ENCODE results near the gene FOSB.
"Not testable (repeated sequence)": the region's sequence is repeated elsewhere in the genome, so short reads cannot be mapped to it uniquely, and the experiment has no call there.

The FOSB gene

GRCh38 chr19:45423033-45423588, 44.7 kb upstream of the FOSB start:
- H3K4me3 ChIP-seq (ENCODE audit: low read length), result peak overlapping the region; percentile 91
- no peak for DNase-seq (ENCODE audit: low read depth)
- no peak for TF ChIP-seq CTCF (conservative IDR thresholded peaks at IDR 0.05; ENCODE audit: low read length)

DNA sequence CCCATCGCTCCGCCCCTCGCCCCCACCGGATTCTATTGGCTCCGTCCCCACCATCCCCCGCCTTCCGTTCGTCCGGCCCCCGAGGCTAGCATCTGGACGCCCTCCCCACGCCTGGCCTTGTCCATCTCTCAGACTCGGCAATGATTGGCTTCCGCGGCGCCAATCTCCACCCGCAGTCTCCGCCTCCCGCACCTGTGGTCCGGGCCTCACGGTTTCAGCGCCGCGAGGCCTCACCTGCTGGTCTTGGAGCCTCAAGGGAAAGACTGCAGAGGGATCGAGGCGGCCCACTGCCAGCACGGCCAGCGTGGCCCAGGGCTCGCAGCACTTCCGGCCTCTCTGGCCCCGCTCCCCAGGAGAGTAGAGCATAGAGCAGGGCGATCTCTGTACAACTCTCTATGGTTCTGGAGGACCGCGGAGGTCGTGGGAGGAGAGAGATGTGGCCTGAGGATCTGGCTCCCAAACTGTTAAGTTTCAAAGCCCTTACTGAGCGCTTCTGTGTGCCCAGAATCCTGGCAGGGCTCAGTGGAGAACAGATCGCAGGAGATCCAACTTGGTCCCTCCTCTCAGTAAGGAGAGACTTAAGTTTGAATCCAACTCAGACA, 44.1 kb upstream of the FOSB start, which contains the start of gene ERCC1:
Gene ERCC1 (minus strand): TSS at position 329 of the 602 bp plus-strand sequence. CDS start 543 bp downstream, outside the sequence.
- H3K4me3 ChIP-seq (ENCODE audit: low read length), result peak within 1 kb of the TSS; percentile 91
- TF ChIP-seq CTCF (conservative IDR thresholded peaks at IDR 0.05; ENCODE audit: low read length), result no peak
- DNase-seq (ENCODE audit: low read depth), result peak; percentile 95

- TF ChIP-seq CTCF (conservative IDR thresholded peaks at IDR 0.05; ENCODE audit: low read length), result no peak
- DNase-seq (ENCODE audit: low read depth), result peak; percentile 92
- peak overlapping the region; percentile 91 for H3K4me3 ChIP-seq (ENCODE audit: low read length)
Measured at GRCh38 chr19:45424191-45425058, 43.4 kb upstream of the FOSB start.

- DNase-seq (ENCODE audit: low read depth), result peak; percentile 52
- TF ChIP-seq CTCF (conservative IDR thresholded peaks at IDR 0.05; ENCODE audit: low read length), result peak; percentile 36
- peak overlapping the region; percentile 65 for H3K4me3 ChIP-seq (ENCODE audit: low read length)
Measured at GRCh38 chr19:45428384-45429231, 39.2 kb upstream of the FOSB start.

- DNase-seq (ENCODE audit: low read depth); H3K4me3 ChIP-seq (ENCODE audit: low read length): not testable (repeated sequence)
Measured at GRCh38 chr19:45429896-45430295, 37.9 kb upstream of the FOSB start.

- H3K4me3 ChIP-seq (ENCODE audit: low read length), result not testable (repeated sequence)
- peak; percentile 89 for DNase-seq (ENCODE audit: low read depth)
Measured at GRCh38 chr19:45431008-45431407, 36.8 kb upstream of the FOSB start.

GRCh38 chr19:45432543-45432942, 35.3 kb upstream of the FOSB start:
- H3K4me3 ChIP-seq (ENCODE audit: low read length); DNase-seq (ENCODE audit: low read depth): not testable (repeated sequence)

DNA sequence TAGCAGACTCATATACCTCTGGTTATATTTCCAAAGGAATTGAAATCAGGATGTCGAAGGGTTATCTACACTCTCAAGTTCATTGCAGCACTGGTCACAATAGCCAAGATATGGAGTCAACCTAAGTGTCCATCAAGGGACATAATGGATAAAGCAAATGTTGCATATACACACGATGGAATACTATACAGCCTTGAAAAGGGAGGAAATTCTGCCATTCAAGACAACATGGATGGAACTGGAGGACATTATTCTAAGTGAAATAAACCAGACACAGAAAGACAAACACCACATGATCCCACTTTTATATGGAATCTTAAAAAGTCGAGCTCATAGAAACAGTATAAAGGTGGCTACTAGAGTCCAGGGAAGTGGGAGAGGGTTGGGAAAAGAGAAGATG, 30.5 kb upstream of the FOSB start:
- no peak for DNase-seq (ENCODE audit: low read depth)
- no peak overlapping the region for H3K4me3 ChIP-seq (ENCODE audit: low read length)
- no peak for TF ChIP-seq CTCF (conservative IDR thresholded peaks at IDR 0.05; ENCODE audit: low read length)

Data from AG10803 (cell line).